Activated naive CD4-positive, alpha-beta T cell treated with anti-CD3 and anti-CD28 coated beads, Interleukin-2, amount 50 U/mL, for 72 hours (primary cell): Measurements from ENCODE around the gene TCTN1. TPM values are rescaled to one million over a fixed set of nuclear protein-coding genes. Genes with fewer than 3 reads are reported as not detected.

ENCODE experiments used
- total RNA-seq, 2 donors: library from RNA; stranded (reverse); gene quantifications; one replicate each; pipeline ENCODE4 v1.2.3, GENCODE V29; 2022

The TCTN1 gene
- total RNA-seq, 2 donors from 2014 or later: 3.3 to 10.4 TPM

Other genes with a start within 250 kb of the TCTN1 start
- 10 to 100 TPM; 63.1 to 64.8 TPM for gene ANAPC7, start 210.4 kb upstream of the TCTN1 start, total RNA-seq
- gene ARPC3, start 163.8 kb upstream of the TCTN1 start, total RNA-seq: 100 to 1,000 TPM; 298 to 315 TPM
- 10 to 100 TPM; 49.9 to 74.0 TPM for gene GPN3, start 145.9 kb upstream of the TCTN1 start, total RNA-seq
- 10 to 100 TPM; 17.4 to 41.5 TPM for gene FAM216A, start 145.3 kb upstream of the TCTN1 start, total RNA-seq
- 100 to 1,000 TPM; 113 to 122 TPM for gene VPS29, start 112.0 kb upstream of the TCTN1 start, total RNA-seq
- 1 to 10 TPM; 1.9 to 2.0 TPM for gene RAD9B, start 111.8 kb upstream of the TCTN1 start, total RNA-seq
- 10 to 100 TPM; 40.4 to 46.7 TPM for gene PPTC7, start 30.8 kb upstream of the TCTN1 start, total RNA-seq
- gene HVCN1, start 75.0 kb downstream of the TCTN1 start, total RNA-seq: 1 to 10 TPM; 2.8 to 6.3 TPM
- gene PPP1CC, start 128.8 kb downstream of the TCTN1 start, total RNA-seq: 100 to 1,000 TPM; 190 to 343 TPM
- not detected for gene CCDC63, start 232.9 kb downstream of the TCTN1 start, total RNA-seq